ENCODE results near the gene BCL2A1.

Gene BCL2A1

DNA sequence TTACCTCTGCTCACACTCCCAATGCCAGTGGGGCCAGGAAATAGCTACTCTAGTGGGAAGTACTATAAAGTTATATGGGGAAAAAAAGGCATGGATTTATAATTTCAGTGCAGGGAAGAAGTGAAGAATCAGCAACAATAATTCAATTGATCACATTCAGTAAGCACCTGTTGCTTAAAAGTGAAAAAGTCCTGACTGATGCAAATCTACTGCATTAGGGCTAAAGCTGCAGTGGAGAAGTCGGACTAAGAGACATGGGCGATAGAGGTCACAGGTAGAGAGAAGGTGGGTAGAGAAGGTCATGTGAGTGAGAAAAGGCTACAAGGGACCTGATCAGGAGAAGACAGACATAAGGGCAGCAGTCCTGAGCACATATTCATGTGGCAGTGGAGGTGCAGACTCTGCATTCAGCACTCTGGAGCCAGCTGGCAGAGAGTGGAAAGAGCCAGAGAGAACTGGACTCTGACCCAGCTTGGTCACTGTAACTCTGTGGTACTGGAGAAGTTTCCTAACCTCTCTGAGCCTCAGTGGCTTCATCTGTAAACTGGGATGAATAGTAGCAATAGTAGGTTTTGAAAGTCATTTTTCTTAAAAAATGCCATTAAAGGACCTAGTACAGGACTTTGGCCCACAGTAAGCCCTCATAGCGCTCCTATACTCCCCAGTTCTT lies 17.6 kb upstream of the BCL2A1 start:
- Histone ChIP-seq H3K9me3 (ENCODE audit: control insufficient read depth, low read depth, low read length) (no peaks in the 10 kb centered on the region), H3K4me1 (ENCODE audit: control insufficient read depth, low read depth, low read length) (no peaks in the 10 kb centered on the region), H3K27ac (ENCODE audit: low read length) (no peak overlapping the region), H3K27me3 (ENCODE audit: control insufficient read depth, insufficient read depth, low read length) (no peaks in the 10 kb centered on the region), H3K4me3 (ENCODE audit: low read length) (no peak overlapping the region), H3K36me3 (ENCODE audit: control insufficient read depth, low read depth, low read length) (no peaks in the 10 kb centered on the region), H3K9ac (ENCODE audit: low read length) (no peak overlapping the region)

DNA sequence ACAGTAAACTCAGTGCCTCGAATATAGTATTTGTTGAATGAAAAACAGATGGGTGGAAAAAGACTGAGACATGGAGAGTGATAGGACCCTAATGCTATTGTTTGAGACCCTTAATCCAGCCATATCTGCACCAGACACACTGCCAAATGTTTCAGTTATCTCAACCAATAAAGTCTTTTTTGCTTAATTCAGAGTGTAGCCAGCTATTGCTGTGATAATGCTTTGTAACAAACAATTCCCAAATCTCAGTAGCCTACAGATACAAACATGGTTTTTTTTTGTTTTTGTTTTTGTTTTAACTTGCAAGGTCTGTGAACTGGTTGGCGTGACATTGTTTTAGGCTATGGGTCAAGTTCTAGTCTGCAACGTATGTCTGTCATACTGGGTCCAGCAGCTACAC lies 17.0 kb upstream of the BCL2A1 start:
- H3K4me3 ChIP-seq (ENCODE audit: low read length): no peak overlapping the region
- no peaks in the 10 kb centered on the region for H3K4me1 ChIP-seq (ENCODE audit: control insufficient read depth, low read depth, low read length)
- no peaks in the 10 kb centered on the region for H3K36me3 ChIP-seq (ENCODE audit: control insufficient read depth, low read depth, low read length)
- no peak overlapping the region for H3K9ac ChIP-seq (ENCODE audit: low read length)
- H3K9me3 ChIP-seq (ENCODE audit: control insufficient read depth, low read depth, low read length): no peaks in the 10 kb centered on the region
- H3K27me3 ChIP-seq (ENCODE audit: control insufficient read depth, insufficient read depth, low read length): no peaks in the 10 kb centered on the region
- no peak overlapping the region for H3K27ac ChIP-seq (ENCODE audit: low read length)

DNA sequence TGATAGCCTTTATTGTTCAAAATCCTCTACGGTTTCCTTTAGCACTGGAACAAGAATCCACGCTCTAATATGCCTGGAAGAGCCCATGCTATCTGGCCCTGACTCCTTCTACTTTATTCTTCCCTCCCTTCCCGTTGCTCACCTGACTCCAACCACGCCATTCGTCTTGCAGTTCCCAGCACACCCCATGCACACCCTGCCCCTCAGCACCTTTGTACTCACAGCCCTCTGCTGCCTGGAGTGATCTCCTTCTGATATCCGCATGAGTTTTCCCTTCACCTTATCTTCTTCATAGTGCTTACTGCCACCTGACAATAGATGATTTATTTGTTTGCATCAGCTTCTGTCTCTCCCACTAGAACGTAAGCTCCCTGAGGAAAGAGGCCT lies 16.6 kb upstream of the BCL2A1 start:
- Histone ChIP-seq H3K36me3 (ENCODE audit: control insufficient read depth, low read depth, low read length) (no peaks in the 10 kb centered on the region), H3K4me1 (ENCODE audit: control insufficient read depth, low read depth, low read length) (no peaks in the 10 kb centered on the region), H3K27ac (ENCODE audit: low read length) (no peak overlapping the region)

DNA sequence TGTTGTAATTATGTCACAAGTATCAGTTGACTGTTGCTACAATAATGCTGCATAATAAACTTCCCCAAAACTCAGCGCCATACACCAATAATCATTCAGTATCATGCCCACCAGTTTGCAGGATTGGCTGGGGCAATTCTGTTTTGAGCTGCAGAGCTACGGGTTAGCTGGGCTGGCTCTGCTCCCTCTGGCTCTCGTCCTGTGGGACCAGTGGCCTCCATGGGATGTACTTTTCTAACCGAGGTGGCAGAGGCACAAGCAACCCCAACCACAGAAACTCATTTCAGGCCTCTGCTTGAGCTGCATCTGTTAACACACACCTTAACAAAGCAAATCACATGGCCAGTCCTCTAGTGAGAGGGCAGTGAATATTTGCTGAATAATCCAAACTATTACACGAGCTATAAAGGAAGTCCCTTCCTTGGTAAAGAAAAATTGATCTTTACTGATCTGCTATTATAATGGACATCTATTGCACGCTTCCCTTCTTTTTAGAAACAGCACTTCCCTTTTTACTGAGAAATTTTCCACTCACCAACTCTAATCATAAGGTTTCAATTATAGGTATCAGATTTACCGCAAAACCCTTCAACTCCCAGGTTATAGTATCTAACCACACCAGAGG lies 10.9 kb upstream of the BCL2A1 start:
- no peaks in the 10 kb centered on the region for H3K9me3 ChIP-seq (ENCODE audit: control insufficient read depth, low read depth, low read length)
- H3K27ac ChIP-seq (ENCODE audit: low read length): no peak overlapping the region
- no peaks in the 10 kb centered on the region for H3K4me1 ChIP-seq (ENCODE audit: control insufficient read depth, low read depth, low read length)
- H3K4me3 ChIP-seq (ENCODE audit: low read length): no peak overlapping the region
- H3K36me3 ChIP-seq (ENCODE audit: control insufficient read depth, low read depth, low read length): no peaks in the 10 kb centered on the region
- no peak overlapping the region for H3K9ac ChIP-seq (ENCODE audit: low read length)
- H3K27me3 ChIP-seq (ENCODE audit: control insufficient read depth, insufficient read depth, low read length): no peaks in the 10 kb centered on the region

More for the DNA sequence above, 16.6 kb upstream of the BCL2A1 start:
- H3K27me3 ChIP-seq (ENCODE audit: control insufficient read depth, insufficient read depth, low read length): no peaks in the 10 kb centered on the region
- no peaks in the 10 kb centered on the region for H3K9me3 ChIP-seq (ENCODE audit: control insufficient read depth, low read depth, low read length)
- H3K4me3 ChIP-seq (ENCODE audit: low read length): no peak overlapping the region
- no peak overlapping the region for H3K9ac ChIP-seq (ENCODE audit: low read length)

GRCh38 chr15:79978655-79979514 lies 7.9 kb upstream of the BCL2A1 start:
- no peaks in the 10 kb centered on the region for H3K9me3 ChIP-seq (ENCODE audit: control insufficient read depth, low read depth, low read length)
- H3K4me3 ChIP-seq (ENCODE audit: low read length): no peak overlapping the region
- no peak overlapping the region for H3K9ac ChIP-seq (ENCODE audit: low read length)
- H3K27ac ChIP-seq (ENCODE audit: low read length): no peak overlapping the region
- H3K4me1 ChIP-seq (ENCODE audit: control insufficient read depth, low read depth, low read length): no peaks in the 10 kb centered on the region
- H3K27me3 ChIP-seq (ENCODE audit: control insufficient read depth, insufficient read depth, low read length): no peaks in the 10 kb centered on the region
- H3K36me3 ChIP-seq (ENCODE audit: control insufficient read depth, low read depth, low read length): no peaks in the 10 kb centered on the region

DNA sequence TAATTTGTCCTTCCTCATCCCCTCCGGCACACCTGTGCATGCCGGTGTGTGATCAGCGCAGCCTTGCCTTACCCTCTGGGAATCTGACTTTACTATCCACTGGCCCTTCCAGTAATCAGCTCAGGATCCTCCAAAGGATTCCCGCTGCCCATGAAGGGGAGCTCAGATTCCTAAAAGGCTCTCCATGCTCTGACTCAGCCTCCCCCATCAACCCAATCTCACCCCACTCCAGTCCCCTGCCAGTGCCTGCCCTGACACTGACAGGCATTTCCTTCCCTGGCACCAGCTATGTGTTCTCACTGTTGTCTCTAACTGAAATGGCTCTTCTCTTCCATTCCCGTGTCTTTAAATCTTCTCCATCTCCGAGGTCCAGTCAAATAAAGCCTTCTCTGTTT lies 7.3 kb upstream of the BCL2A1 start:
- Histone ChIP-seq H3K9ac (ENCODE audit: low read length) (no peak overlapping the region), H3K4me3 (ENCODE audit: low read length) (no peak overlapping the region), H3K9me3 (ENCODE audit: control insufficient read depth, low read depth, low read length) (no peaks in the 10 kb centered on the region), H3K36me3 (ENCODE audit: control insufficient read depth, low read depth, low read length) (no peaks in the 10 kb centered on the region), H3K27me3 (ENCODE audit: control insufficient read depth, insufficient read depth, low read length) (no peaks in the 10 kb centered on the region), H3K4me1 (ENCODE audit: control insufficient read depth, low read depth, low read length) (no peaks in the 10 kb centered on the region), H3K27ac (ENCODE audit: low read length) (no peak overlapping the region)

GRCh38 chr15:79977431-79978054 lies 6.5 kb upstream of the BCL2A1 start:
- no peak overlapping the region for H3K9ac ChIP-seq (ENCODE audit: low read length)
- H3K4me1 ChIP-seq (ENCODE audit: control insufficient read depth, low read depth, low read length): no peaks in the 10 kb centered on the region
- H3K9me3 ChIP-seq (ENCODE audit: control insufficient read depth, low read depth, low read length): no peaks in the 10 kb centered on the region
- H3K27me3 ChIP-seq (ENCODE audit: control insufficient read depth, insufficient read depth, low read length): no peaks in the 10 kb centered on the region
- H3K36me3 ChIP-seq (ENCODE audit: control insufficient read depth, low read depth, low read length): no peaks in the 10 kb centered on the region
- no peak overlapping the region for H3K27ac ChIP-seq (ENCODE audit: low read length)
- H3K4me3 ChIP-seq (ENCODE audit: low read length): no peak overlapping the region

- no peaks in the 10 kb centered on the region for H3K9me3 ChIP-seq (ENCODE audit: control insufficient read depth, low read depth, low read length)
- H3K4me3 ChIP-seq (ENCODE audit: low read length): no peak overlapping the region
- no peaks in the 10 kb centered on the region for H3K27me3 ChIP-seq (ENCODE audit: control insufficient read depth, insufficient read depth, low read length)
- no peak overlapping the region for H3K27ac ChIP-seq (ENCODE audit: low read length)
- no peaks in the 10 kb centered on the region for H3K4me1 ChIP-seq (ENCODE audit: control insufficient read depth, low read depth, low read length)
- no peaks in the 10 kb centered on the region for H3K36me3 ChIP-seq (ENCODE audit: control insufficient read depth, low read depth, low read length)
- H3K9ac ChIP-seq (ENCODE audit: low read length): no peak overlapping the region
Measured at GRCh38 chr15:79973456-79974195, 2.6 kb upstream of the BCL2A1 start.

GRCh38 chr15:79972863-79973262 lies 1.9 kb upstream of the BCL2A1 start:
- Histone ChIP-seq H3K27me3 (ENCODE audit: control insufficient read depth, insufficient read depth, low read length) (no peaks in the 10 kb centered on the region), H3K9me3 (ENCODE audit: control insufficient read depth, low read depth, low read length) (no peaks in the 10 kb centered on the region), H3K27ac (ENCODE audit: low read length) (no peak overlapping the region), H3K36me3 (ENCODE audit: control insufficient read depth, low read depth, low read length) (no peaks in the 10 kb centered on the region), H3K4me1 (ENCODE audit: control insufficient read depth, low read depth, low read length) (no peaks in the 10 kb centered on the region), H3K4me3 (ENCODE audit: low read length) (no peak overlapping the region), H3K9ac (ENCODE audit: low read length) (no peak overlapping the region)

- Histone ChIP-seq H3K9me3 (ENCODE audit: control insufficient read depth, low read depth, low read length) (no peaks in the 10 kb centered on the region), H3K9ac (ENCODE audit: low read length) (no peak overlapping the region), H3K27me3 (ENCODE audit: control insufficient read depth, insufficient read depth, low read length) (no peaks in the 10 kb centered on the region), H3K36me3 (ENCODE audit: control insufficient read depth, low read depth, low read length) (no peaks in the 10 kb centered on the region), H3K4me3 (ENCODE audit: low read length) (no peak overlapping the region), H3K4me1 (ENCODE audit: control insufficient read depth, low read depth, low read length) (no peaks in the 10 kb centered on the region), H3K27ac (ENCODE audit: low read length) (no peak overlapping the region)
Measured at GRCh38 chr15:79970181-79970580, 815 bp downstream of the BCL2A1 start.

- no peaks in the 10 kb centered on the region for H3K27me3 ChIP-seq (ENCODE audit: control insufficient read depth, insufficient read depth, low read length)
- no peak overlapping the region for H3K4me3 ChIP-seq (ENCODE audit: low read length)
- H3K36me3 ChIP-seq (ENCODE audit: control insufficient read depth, low read depth, low read length): no peaks in the 10 kb centered on the region
- H3K27ac ChIP-seq (ENCODE audit: low read length): no peak overlapping the region
- H3K9me3 ChIP-seq (ENCODE audit: control insufficient read depth, low read depth, low read length): no peaks in the 10 kb centered on the region
- no peak overlapping the region for H3K9ac ChIP-seq (ENCODE audit: low read length)
- H3K4me1 ChIP-seq (ENCODE audit: control insufficient read depth, low read depth, low read length): no peaks in the 10 kb centered on the region
Measured at GRCh38 chr15:79969146-79969545, 1.9 kb downstream of the BCL2A1 start.
